Nephron (organoid): ENCODE results near the gene SLC12A9.
A peak's percentile ranks its signal among the peaks of the same experiment; 100 is the strongest.
"Not testable (repeated sequence)": the region's sequence is repeated elsewhere in the genome, so short reads cannot be mapped to it uniquely, and the experiment has no call there.

ENCODE experiments used
- H3K27ac Mint-ChIP-seq, 3 experiments: 2 replicates each; pipeline ENCODE4 v1.8.0; 2020; ENCODE audit warnings: mixed read lengths in 3 of 3, mild to moderate bottlenecking in 2 of 3, moderate library complexity in 1 of 3
- H3K27me3 Mint-ChIP-seq: 2 replicates; pipeline ENCODE4 v1.8.0; 2021; ENCODE audit warnings: low read depth, mild to moderate bottlenecking, moderate library complexity, mixed read lengths
- H3K36me3 Mint-ChIP-seq: 2 replicates; pipeline ENCODE4 v1.8.0; 2020; ENCODE audit warnings: low read depth, mixed read lengths
- H3K4me1 Mint-ChIP-seq: 2 replicates; pipeline ENCODE4 v1.8.0; 2020; ENCODE audit warnings: mixed read lengths
- H3K4me3 Mint-ChIP-seq, 3 experiments: 2 replicates each; pipeline ENCODE4 v1.8.0; 2020; ENCODE audit warnings: mild to moderate bottlenecking in 3 of 3, mixed read lengths in 3 of 3, moderate library complexity in 2 of 3
- H3K9me3 Mint-ChIP-seq: 2 replicates; pipeline ENCODE4 v1.8.0; 2020; ENCODE audit warnings: mixed read lengths
- CTCF ChIP-seq, 3 experiments: fragments of 200-600 bp; sonication (generic); IDR thresholded peaks; one replicate each; pipeline ENCODE4 v1.5.0; 2021; ENCODE audit warnings: antibody characterized with exemption in 3 of 3; ENCODE audit not compliant: unreplicated experiment in 3 of 3

SLC12A9 gene

GRCh38 chr7:100852048-100852872 lies at the start of gene SLC12A9:
Gene SLC12A9, plus strand, starts transcription at chr7:100852713. Its CDS starts 1,485 bp downstream, at chr7:100854198.
- Mint-ChIP-seq H3K9me3 (no peaks in the 10 kb centered on the region), H3K36me3 (peaks cover 2% of the 10 kb centered on the region), H3K4me1 (peaks cover 5% of the 10 kb centered on the region), H3K27ac (no peak within 1 kb of the TSS), H3K27me3 (peaks cover 14% of the 10 kb centered on the region), H3K4me3 (peak within 1 kb of the TSS; percentile 91 to 93 (median 92))
- peak; percentile 97 to 99 (median 99) for TF ChIP-seq CTCF (IDR thresholded peaks at IDR 0.05; ENCODE audit: unreplicated experiment in 3 of 3)

- Mint-ChIP-seq H3K27me3 (no peaks in the 10 kb centered on the region), H3K4me3 (no peak overlapping the region), H3K4me1 (peaks cover 13% of the 10 kb centered on the region), H3K9me3 (no peaks in the 10 kb centered on the region), H3K36me3 (peaks cover 48% of the 10 kb centered on the region), H3K27ac (peak overlapping the region in 2 of 3 experiments; percentile 15 to 66)
- TF ChIP-seq CTCF (IDR thresholded peaks at IDR 0.05; ENCODE audit: unreplicated experiment in 3 of 3), result no peak
Measured at GRCh38 chr7:100802951-100803350, 49.6 kb upstream of the SLC12A9 start.

- H3K4me1 Mint-ChIP-seq, result peaks cover 13% of the 10 kb centered on the region
- H3K9me3 Mint-ChIP-seq, result no peaks in the 10 kb centered on the region
- no peak for TF ChIP-seq CTCF (IDR thresholded peaks at IDR 0.05; ENCODE audit: unreplicated experiment in 3 of 3)
- H3K36me3 Mint-ChIP-seq, result peaks cover 54% of the 10 kb centered on the region
- H3K27me3 Mint-ChIP-seq, result no peaks in the 10 kb centered on the region
- H3K4me3 Mint-ChIP-seq, result peak overlapping the region in 1 of 3 experiments; percentile 31
- peak overlapping the region; percentile 60 to 66 (median 65) for H3K27ac Mint-ChIP-seq
Measured at GRCh38 chr7:100803398-100804161, 48.9 kb upstream of the SLC12A9 start.

GRCh38 chr7:100804681-100805431 lies 47.7 kb upstream of the SLC12A9 start:
- H3K4me1 Mint-ChIP-seq, result peaks cover 13% of the 10 kb centered on the region
- H3K9me3 Mint-ChIP-seq, result no peaks in the 10 kb centered on the region
- H3K27me3 Mint-ChIP-seq, result no peaks in the 10 kb centered on the region
- no peak overlapping the region for H3K4me3 Mint-ChIP-seq
- H3K27ac Mint-ChIP-seq, result peak overlapping the region in 1 of 3 experiments; percentile 26
- no peak for TF ChIP-seq CTCF (IDR thresholded peaks at IDR 0.05; ENCODE audit: unreplicated experiment in 3 of 3)
- H3K36me3 Mint-ChIP-seq, result peaks cover 64% of the 10 kb centered on the region

- no peak for TF ChIP-seq CTCF (IDR thresholded peaks at IDR 0.05; ENCODE audit: unreplicated experiment in 3 of 3)
- H3K27ac Mint-ChIP-seq, result no peak overlapping the region
Measured at GRCh38 chr7:100806276-100806675, 46.2 kb upstream of the SLC12A9 start.

GRCh38 chr7:100806883-100807282 lies 45.6 kb upstream of the SLC12A9 start:
- Mint-ChIP-seq H3K4me1 (peaks cover 13% of the 10 kb centered on the region), H3K36me3 (peaks cover 78% of the 10 kb centered on the region)
- not testable (repeated sequence) for H3K27ac Mint-ChIP-seq, H3K27me3 Mint-ChIP-seq, H3K9me3 Mint-ChIP-seq, H3K4me3 Mint-ChIP-seq

More at GRCh38 chr7:100806276-100806675, 46.2 kb upstream of the SLC12A9 start:
- Mint-ChIP-seq H3K27me3 (no peaks in the 10 kb centered on the region), H3K9me3 (no peaks in the 10 kb centered on the region), H3K4me1 (peaks cover 13% of the 10 kb centered on the region), H3K4me3 (no peak overlapping the region), H3K36me3 (peaks cover 75% of the 10 kb centered on the region)
